ENCODE data around the gene DOP1A. TPM values are rescaled to one million over a fixed set of nuclear protein-coding genes. Genes with fewer than 3 reads are reported as not detected.

The DOP1A gene
- total and polyA plus RNA-seq, 2 of the 13 experiments (the other 11 are each of a cell fraction or from before 2014, with no cell fraction given) = 5.2 to 16.7 TPM

DNA sequence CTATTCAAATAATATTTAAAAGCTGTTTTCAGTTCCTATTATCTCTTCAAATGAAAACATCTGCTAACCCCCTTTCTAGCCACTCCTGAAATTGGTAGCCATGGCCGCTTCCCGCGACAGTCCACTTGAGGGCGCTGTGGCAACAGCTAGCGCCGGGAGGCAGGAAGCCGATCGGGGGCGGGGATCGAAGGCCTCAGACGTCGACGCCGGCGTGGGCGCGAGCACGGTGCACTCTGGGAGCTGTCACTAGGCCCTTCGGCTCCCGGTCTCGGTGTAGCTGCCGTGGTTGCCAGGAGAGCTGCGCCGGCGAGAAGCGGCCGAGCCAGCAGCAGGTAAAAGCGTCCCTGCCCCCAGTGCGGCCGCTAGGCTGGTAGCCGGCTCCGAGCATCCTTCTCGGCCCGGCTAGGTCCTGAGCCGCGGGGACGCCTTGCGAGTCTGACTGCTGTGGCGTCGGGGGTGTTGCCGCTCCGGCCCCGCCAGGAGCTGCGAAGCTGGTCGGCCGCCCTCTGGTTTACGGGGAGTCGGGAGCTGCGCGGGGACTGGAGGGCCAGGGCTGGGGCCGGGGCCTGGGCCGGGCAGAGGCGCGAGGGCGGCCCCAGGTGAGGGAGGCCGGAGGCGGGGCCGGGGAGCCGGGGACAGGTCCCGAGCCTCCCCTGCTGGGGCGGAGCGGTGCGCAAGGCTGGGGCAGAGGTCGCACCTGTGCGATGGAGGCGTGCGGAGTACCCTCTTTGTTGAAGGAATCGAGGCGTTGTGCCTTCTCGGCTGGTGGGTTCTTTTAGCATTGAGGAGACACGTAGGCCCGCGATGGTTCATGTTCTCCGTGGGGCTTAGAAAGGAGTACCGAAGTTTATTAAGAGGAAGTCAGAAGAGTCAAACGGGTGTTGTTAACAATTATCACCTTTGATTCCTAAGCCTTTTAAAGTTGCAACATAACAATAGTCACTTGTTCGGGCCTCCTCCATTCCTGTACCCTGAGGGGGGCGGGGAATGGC lies at the start of gene DOP1A (continued):
- TF ChIP-seq NR2F1 (CRISPR knock-in tag; IDR thresholded peaks at IDR 0.05) = no peak
- TF ChIP-seq, protein P1, sequence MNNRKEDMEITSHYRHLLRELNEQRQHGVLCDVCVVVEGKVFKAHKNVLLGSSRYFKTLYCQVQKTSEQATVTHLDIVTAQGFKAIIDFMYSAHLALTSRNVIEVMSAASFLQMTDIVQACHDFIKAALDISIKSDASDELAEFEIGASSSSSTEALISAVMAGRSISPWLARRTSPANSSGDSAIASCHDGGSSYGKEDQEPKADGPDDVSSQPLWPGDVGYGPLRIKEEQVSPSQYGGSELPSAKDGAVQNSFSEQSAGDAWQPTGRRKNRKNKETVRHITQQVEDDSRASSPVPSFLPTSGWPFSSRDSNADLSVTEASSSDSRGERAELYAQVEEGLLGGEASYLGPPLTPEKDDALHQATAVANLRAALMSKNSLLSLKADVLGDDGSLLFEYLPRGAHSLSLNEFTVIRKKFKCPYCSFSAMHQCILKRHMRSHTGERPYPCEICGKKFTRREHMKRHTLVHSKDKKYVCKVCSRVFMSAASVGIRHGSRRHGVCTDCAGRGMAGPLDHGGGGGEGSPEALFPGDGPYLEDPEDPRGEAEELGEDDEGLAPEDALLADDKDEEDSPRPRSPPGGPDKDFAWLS (CRISPR knock-in tag; IDR thresholded peaks at IDR 0.05; ENCODE audit: borderline replicate concordance) = no peak
- no peak; the same call in 1 of the 2 replicates for TF ChIP-seq ZNF552 (CRISPR knock-in tag; IDR thresholded peaks at IDR 0.05; ENCODE audit: borderline replicate concordance)
- no peak for TF ChIP-seq ZNF549 (CRISPR knock-in tag; IDR thresholded peaks at IDR 0.05)
- TF ChIP-seq ZNF263 (CRISPR knock-in tag; IDR thresholded peaks at IDR 0.05) = peak; percentile 58; the same call in 1 of the 2 replicates
- peak; percentile 67 for TF ChIP-seq ZFP37 (CRISPR knock-in tag; IDR thresholded peaks at IDR 0.05; ENCODE audit: borderline replicate concordance)
- TF ChIP-seq HOXA5 (CRISPR knock-in tag; IDR thresholded peaks at IDR 0.05) = peak; percentile 67; the same call in 1 of the 2 replicates
- TF ChIP-seq, protein P2, sequence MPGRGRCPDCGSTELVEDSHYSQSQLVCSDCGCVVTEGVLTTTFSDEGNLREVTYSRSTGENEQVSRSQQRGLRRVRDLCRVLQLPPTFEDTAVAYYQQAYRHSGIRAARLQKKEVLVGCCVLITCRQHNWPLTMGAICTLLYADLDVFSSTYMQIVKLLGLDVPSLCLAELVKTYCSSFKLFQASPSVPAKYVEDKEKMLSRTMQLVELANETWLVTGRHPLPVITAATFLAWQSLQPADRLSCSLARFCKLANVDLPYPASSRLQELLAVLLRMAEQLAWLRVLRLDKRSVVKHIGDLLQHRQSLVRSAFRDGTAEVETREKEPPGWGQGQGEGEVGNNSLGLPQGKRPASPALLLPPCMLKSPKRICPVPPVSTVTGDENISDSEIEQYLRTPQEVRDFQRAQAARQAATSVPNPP (CRISPR knock-in tag; IDR thresholded peaks at IDR 0.05) = peak; percentile 90
- TF ChIP-seq ZNF839 (CRISPR knock-in tag; IDR thresholded peaks at IDR 0.05; ENCODE audit: borderline replicate concordance) = no peak
- TF ChIP-seq, protein P3, sequence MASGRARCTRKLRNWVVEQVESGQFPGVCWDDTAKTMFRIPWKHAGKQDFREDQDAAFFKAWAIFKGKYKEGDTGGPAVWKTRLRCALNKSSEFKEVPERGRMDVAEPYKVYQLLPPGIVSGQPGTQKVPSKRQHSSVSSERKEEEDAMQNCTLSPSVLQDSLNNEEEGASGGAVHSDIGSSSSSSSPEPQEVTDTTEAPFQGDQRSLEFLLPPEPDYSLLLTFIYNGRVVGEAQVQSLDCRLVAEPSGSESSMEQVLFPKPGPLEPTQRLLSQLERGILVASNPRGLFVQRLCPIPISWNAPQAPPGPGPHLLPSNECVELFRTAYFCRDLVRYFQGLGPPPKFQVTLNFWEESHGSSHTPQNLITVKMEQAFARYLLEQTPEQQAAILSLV (CRISPR knock-in tag; IDR thresholded peaks at IDR 0.05; ENCODE audit: borderline replicate concordance) = peak; percentile 33; the same call in 1 of the 2 replicates
- TF ChIP-seq GABPA (IDR thresholded peaks at IDR 0.05; ENCODE audit: low read depth, low read length) = no peak
- peak; percentile 39 for TF ChIP-seq GABPA (CRISPR knock-in tag; IDR thresholded peaks at IDR 0.05; ENCODE audit: low read depth)
- TF ChIP-seq, protein P4, sequence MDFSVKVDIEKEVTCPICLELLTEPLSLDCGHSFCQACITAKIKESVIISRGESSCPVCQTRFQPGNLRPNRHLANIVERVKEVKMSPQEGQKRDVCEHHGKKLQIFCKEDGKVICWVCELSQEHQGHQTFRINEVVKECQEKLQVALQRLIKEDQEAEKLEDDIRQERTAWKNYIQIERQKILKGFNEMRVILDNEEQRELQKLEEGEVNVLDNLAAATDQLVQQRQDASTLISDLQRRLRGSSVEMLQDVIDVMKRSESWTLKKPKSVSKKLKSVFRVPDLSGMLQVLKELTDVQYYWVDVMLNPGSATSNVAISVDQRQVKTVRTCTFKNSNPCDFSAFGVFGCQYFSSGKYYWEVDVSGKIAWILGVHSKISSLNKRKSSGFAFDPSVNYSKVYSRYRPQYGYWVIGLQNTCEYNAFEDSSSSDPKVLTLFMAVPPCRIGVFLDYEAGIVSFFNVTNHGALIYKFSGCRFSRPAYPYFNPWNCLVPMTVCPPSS (IDR thresholded peaks at IDR 0.05) = no peak
- no peak for TF ChIP-seq ZNF557 (CRISPR knock-in tag; IDR thresholded peaks at IDR 0.05)
- no peak for TF ChIP-seq ATF7 (IDR thresholded peaks at IDR 0.05)
- peak; percentile 25; the same call in 1 of the 2 replicates for TF ChIP-seq ATF7 (CRISPR knock-in tag; IDR thresholded peaks at IDR 0.05)
- TF ChIP-seq SIX4 (CRISPR knock-in tag; IDR thresholded peaks at IDR 0.05) = no peak
- no peak for TF ChIP-seq RORA (CRISPR knock-in tag; IDR thresholded peaks at IDR 0.05)
